GM18858 (cell line): ENCODE results near the gene MARCO.
"Not testable (repeated sequence)": the region's sequence is repeated elsewhere in the genome, so short reads cannot be mapped to it uniquely, and the experiment has no call there.

ENCODE experiments used
- ATAC-seq: cut with Tn5 transposase; IDR thresholded peaks from one replicate; pipeline ENCODE4 v1.9.1; 2021; ENCODE audit not compliant: unreplicated experiment

Gene MARCO

GRCh38 chr2:119028327-119029174 lies 86.6 kb downstream of the MARCO start:
- no peak for ATAC-seq

- ATAC-seq, result no peak
Observed at GRCh38 chr2:119029297-119029696, 87.3 kb downstream of the MARCO start.

GRCh38 chr2:119037922-119038321 lies 95.9 kb downstream of the MARCO start:
- not testable (repeated sequence) for ATAC-seq

GRCh38 chr2:119040730-119041129 lies 98.7 kb downstream of the MARCO start:
- no peak for ATAC-seq
